NCI-H2171 treated with DMSO at 0.1 percent for 48 hours (cell line): ENCODE results near the gene RSAD2.

Experiments
- DNase-seq: peaks from one replicate; lab custom pipeline; 2025; lab: John Stamatoyannopoulos, UW

RSAD2 gene

GRCh38 chr2:6945087-6945813 lies 67.7 kb downstream of the RSAD2 start:
- DNase-seq: no peak

GRCh38 chr2:6945821-6946220 lies 68.2 kb downstream of the RSAD2 start:
- no peak for DNase-seq

GRCh38 chr2:6946722-6947121 lies 69.1 kb downstream of the RSAD2 start:
- DNase-seq: no peak
